Kidney (tissue), 14 donors: Measurements from ENCODE around the gene MS4A7. TPM values are rescaled to one million over a fixed set of nuclear protein-coding genes. Genes with fewer than 3 reads are reported as not detected.

Experiments used
- DNase-seq, 5 donors: peaks; one replicate each; pipeline ENCODE4 v3.0.0-alpha.2; 2013 to 2020
- FAIRE-seq: peaks from 2 replicates; lab custom pipeline; 2012; peaks lifted over from hg19 to GRCh38; lab: Jason Lieb, UNC
- H3K27ac ChIP-seq, 2 donors: one replicate each; pipeline ENCODE4 v1.7.0; 2013; ENCODE audit warnings: low read depth in 2 of 2, low read length in 2 of 2, inconsistent platforms in 1 of 2
- H3K27me3 ChIP-seq: one replicate; pipeline ENCODE4 v1.7.1; 2013; ENCODE audit warnings: low read length, inconsistent platforms; ENCODE audit not compliant: control insufficient read depth, insufficient read depth
- H3K36me3 ChIP-seq, 3 donors: one replicate each; pipeline versions ENCODE4 v1.7.0 to v1.7.1; 2013; ENCODE audit warnings: low read length in 3 of 3, control low read depth in 1 of 3, inconsistent platforms in 1 of 3; ENCODE audit not compliant: insufficient read depth in 3 of 3, control insufficient read depth in 2 of 3
- H3K4me1 ChIP-seq, 3 donors: one replicate each; pipeline versions ENCODE4 v1.7.0 to v1.7.1; 2013; ENCODE audit warnings: low read length in 3 of 3, inconsistent platforms in 1 of 3, low read depth in 1 of 3; ENCODE audit not compliant: control insufficient read depth in 2 of 3, insufficient read depth in 2 of 3
- H3K4me3 ChIP-seq, 3 donors: one replicate each; pipeline versions ENCODE4 v1.7.0 to v1.8.1; 2013; ENCODE audit warnings: low read length in 3 of 3, control low read depth in 1 of 3, inconsistent platforms in 1 of 3
- H3K9ac ChIP-seq, 3 donors: one replicate each; pipeline versions ENCODE4 v1.7.0 to v1.7.1; 2013; ENCODE audit warnings: low read length in 3 of 3, control low read depth in 1 of 3, inconsistent platforms in 1 of 3
- H3K9me3 ChIP-seq, 3 donors: one replicate each; pipeline versions ENCODE4 v1.7.0 to v1.7.1; 2013; ENCODE audit warnings: low read length in 3 of 3, control low read depth in 1 of 3, inconsistent platforms in 1 of 3; ENCODE audit not compliant: control insufficient read depth in 2 of 3, insufficient read depth in 1 of 3
- CTCF ChIP-seq: IDR thresholded peaks from 3 replicates; pipeline ENCODE4 v1.5.1; 2012; ENCODE audit warnings: mild to moderate bottlenecking, moderate library complexity, borderline replicate concordance; ENCODE audit not compliant: insufficient read depth; ENCODE audit errors: extremely low read depth
- intact Hi-C: fragments of 100-400 bp; cut with DNase I; formaldehyde crosslinking; loops from one replicate; pipeline ENCODE4 v1.11.1; 2022
- polyA plus RNA-seq: library from polyadenylated mRNA; stranded (reverse); fragments of 350-450 nt; fragmentation: Illumina TruSeq; extraction: RNeasy Lipid Tissue Mini Kit (QIAGEN cat#74804); gene quantifications from one replicate; pipeline ENCODE4 v1.2.3, GENCODE V29; 2014; ENCODE audit warnings: low read depth, low replicate concordance; ENCODE audit not compliant: insufficient read depth
- total RNA-seq: library from RNA; stranded (reverse); fragmentation: NEBNext Ultra II Directional; extraction: Animal tissue kit (Norgen Biotek cat#: 25700); gene quantifications from one replicate; pipeline ENCODE4 v1.2.1, GENCODE V29; 2021
- donor health status: control.
- donor health status: control.
- donor health status: control.
- donor health status: control.
- donor health status: control.
- donor health status: DM: yes; HTN: yes; CAD: no.
- donor health status: Normal renal cell carcinoma (clear cell type).

MS4A7 gene
- total and polyA plus RNA-seq, 2 donors from 2014 or later, result 7.0 to 47.6 TPM

- intact Hi-C loops, result no loop called here
- H3K4me1 ChIP-seq, result no peaks in the 10 kb centered on the region
Measured at GRCh38 chr11:60420015-60420414, 41.7 kb downstream of the MS4A7 start.

GRCh38 chr11:60422609-60423008 lies 44.3 kb downstream of the MS4A7 start:
- FAIRE-seq (no peak), DNase-seq (no peak)
- Histone ChIP-seq H3K27ac (no peak overlapping the region), H3K9me3 (no peaks in the 10 kb centered on the region), H3K27me3 (no peaks in the 10 kb centered on the region), H3K4me1 (no peaks in the 10 kb centered on the region), H3K9ac (no peak overlapping the region), H3K36me3 (no peaks in the 10 kb centered on the region), H3K4me3 (no peak overlapping the region)
- intact Hi-C loops, result no loop called here
- TF ChIP-seq CTCF, result no peak

More at GRCh38 chr11:60420015-60420414, 41.7 kb downstream of the MS4A7 start:
- Histone ChIP-seq H3K27ac (no peak overlapping the region), H3K4me3 (no peak overlapping the region), H3K36me3 (no peaks in the 10 kb centered on the region), H3K27me3 (no peaks in the 10 kb centered on the region), H3K9me3 (no peaks in the 10 kb centered on the region), H3K9ac (no peak overlapping the region)
- FAIRE-seq (no peak), DNase-seq (no peak)
- TF ChIP-seq CTCF, result no peak

- H3K36me3 ChIP-seq, result no peaks in the 10 kb centered on the region
- no peaks in the 10 kb centered on the region for H3K27me3 ChIP-seq
- FAIRE-seq (no peak), DNase-seq (no peak)
- no peak for TF ChIP-seq CTCF
- intact Hi-C loops, result no loop called here
- peaks cover 0 to 12% (median 4%) of the 10 kb centered on the region in 3 donors for H3K4me1 ChIP-seq
- no peaks in the 10 kb centered on the region for H3K9me3 ChIP-seq
- H3K4me3 ChIP-seq, result no peak overlapping the region
- H3K9ac ChIP-seq, result no peak overlapping the region
- H3K27ac ChIP-seq, result no peak overlapping the region
Measured at GRCh38 chr11:60428517-60428916, 50.2 kb downstream of the MS4A7 start.

- no peak for TF ChIP-seq CTCF
- no peak for FAIRE-seq
- Histone ChIP-seq H3K27ac (no peak within 1 kb of the TSS), H3K36me3 (no peaks in the 10 kb centered on the region), H3K4me1 (peaks cover 0 to 12% (median 4%) of the 10 kb centered on the region in 3 donors), H3K9ac (no peak within 1 kb of the TSS), H3K27me3 (no peaks in the 10 kb centered on the region), H3K4me3 (no peak within 1 kb of the TSS), H3K9me3 (no peaks in the 10 kb centered on the region)
- no peak for DNase-seq
- intact Hi-C loops, result no loop called here
Measured at GRCh38 chr11:60429272-60429671, 50.9 kb downstream of the MS4A7 start, which contains the start of gene MS4A5. MS4A5 (plus strand) TSS chr11:60429572; CDS start chr11:60429675, 103 bp downstream.
